NCI-H146 treated with DMSO at 0.1 percent for 48 hours (cell line): ENCODE data around the gene ARFIP1.
"Not testable (repeated sequence)": the region's sequence is repeated elsewhere in the genome, so short reads cannot be mapped to it uniquely, and the experiment has no call there.

ENCODE experiments used
- DNase-seq: peaks from one replicate; lab custom pipeline; 2025; ENCODE audit not compliant: unreplicated experiment; lab: John Stamatoyannopoulos, UW

The ARFIP1 gene, protein sequence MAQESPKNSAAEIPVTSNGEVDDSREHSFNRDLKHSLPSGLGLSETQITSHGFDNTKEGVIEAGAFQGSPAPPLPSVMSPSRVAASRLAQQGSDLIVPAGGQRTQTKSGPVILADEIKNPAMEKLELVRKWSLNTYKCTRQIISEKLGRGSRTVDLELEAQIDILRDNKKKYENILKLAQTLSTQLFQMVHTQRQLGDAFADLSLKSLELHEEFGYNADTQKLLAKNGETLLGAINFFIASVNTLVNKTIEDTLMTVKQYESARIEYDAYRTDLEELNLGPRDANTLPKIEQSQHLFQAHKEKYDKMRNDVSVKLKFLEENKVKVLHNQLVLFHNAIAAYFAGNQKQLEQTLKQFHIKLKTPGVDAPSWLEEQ

DNA sequence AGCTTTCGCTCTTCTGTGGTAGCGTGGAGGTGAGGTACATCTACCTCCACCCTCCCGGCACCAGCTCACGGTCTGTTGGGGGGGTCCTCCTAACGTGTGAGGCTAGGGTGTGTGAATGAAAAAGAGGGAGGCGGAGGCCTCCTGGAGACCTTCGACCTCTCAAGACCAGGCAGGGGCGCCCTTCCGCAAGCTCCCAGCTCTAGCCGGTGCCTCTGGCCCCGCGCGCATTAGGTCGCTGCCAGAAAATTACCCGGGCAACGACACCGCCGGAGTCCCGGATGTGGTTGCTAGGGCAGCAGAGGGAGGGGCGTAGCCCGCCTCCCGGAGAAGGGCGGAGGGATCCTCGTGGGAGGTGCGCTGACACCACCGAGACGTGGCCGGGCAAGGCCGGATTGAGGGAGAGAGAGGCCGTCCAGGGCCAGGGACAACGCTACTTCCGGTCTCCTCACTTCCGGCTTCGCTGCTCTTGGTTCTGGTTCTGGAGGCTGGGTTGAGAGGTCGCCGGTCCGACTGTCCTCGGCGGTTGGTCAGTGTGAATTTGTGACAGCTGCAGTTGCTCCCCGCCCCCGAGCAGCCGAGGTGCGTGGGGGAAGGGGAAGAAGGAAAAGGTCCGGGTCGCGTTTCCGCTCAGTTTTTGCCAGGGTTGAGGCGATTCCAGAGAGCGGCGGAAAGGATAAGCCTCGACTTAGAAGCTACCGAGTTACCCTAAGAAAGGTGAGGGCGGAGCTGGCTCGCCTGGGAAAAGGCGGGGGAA lies at the start of gene ARFIP1, which contains the start of gene TIGD4:
TSS of gene ARFIP1 (plus strand) at position 442 of the 754 bp plus-strand sequence. CDS start 49,680 bp downstream, outside the sequence.
TSS of gene TIGD4 (minus strand) at position 218 of the 754 bp plus-strand sequence. CDS start 8,726 bp downstream, outside the sequence.
- peak; percentile 82 for DNase-seq

DNA sequence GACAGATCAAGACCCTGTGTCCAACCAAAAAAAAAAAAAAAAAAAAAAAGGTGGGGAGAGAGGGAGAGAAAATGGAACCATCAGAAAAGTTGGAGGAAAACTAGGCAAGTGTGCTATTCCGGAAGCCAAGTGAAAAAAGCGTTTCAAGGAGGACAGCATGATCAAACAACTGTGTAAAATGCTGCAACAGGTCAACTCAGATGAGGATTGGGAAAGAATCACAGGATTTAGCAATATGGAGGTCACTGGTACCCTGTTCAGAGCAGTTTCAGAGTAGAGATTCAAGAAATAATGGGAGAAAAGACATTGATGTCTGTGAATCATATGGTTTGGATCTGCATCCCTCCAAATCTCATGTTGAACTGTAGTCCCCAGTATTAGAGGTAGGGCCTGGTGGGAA lies 47.8 kb upstream of the ARFIP1 start:
- no peak for DNase-seq

DNA sequence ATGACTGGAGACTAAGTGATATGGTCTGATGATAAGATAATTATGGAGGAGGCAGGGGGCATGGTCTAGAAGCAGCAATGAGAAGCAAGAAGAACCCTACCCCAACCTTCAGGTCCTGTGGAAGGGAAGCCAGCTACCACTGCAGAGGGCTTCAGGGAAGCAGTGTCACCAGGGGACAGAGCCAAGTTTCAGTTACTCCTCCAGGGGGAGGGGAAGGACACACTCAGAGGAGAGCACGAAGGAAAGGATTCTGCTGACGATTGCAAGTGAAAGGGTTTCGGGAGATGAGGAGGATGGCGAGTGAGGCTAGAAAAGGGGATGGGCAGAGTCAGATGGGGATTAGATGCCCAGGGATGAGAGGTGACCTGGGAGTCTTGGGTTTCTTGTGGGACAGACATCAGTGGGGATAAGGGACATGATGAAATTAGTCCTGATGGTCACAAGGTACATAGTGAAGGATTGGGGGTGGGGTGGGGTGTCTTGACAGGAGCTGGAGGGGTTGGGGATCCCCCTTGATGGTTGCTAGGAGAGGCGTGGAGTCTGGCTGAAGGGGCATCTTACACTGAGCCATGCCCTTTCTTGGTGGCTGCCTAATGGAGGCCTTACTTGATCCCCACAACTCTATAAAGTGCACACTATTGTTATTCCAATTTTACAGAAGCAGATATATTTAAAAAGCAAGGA lies 45.6 kb upstream of the ARFIP1 start:
- DNase-seq: no peak

- no peak for DNase-seq
These were observed 45.1 kb upstream of the ARFIP1 start for GRCh38 chr4:152734699-152735050.

DNA sequence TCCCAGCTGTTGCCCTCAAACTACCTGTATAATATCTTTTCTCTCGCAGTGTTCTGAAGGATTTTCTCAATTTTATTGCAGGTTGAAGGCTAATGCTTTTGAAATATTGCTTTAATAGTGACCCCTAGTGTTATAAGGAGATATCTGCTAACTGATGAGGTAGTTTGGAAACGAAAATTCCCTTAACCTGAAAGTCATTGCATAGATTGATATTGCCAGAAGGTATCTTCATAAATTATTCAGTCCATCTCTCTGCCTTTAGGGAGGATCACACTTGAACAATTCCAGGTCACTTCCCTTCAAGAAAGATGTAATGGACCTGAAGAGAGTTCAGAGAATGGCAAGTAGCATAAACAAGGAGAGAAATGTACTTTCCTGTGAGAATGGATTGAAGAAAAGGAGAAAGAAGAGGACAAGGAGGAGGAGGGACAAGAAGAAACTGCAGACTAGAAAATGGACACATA lies 44.3 kb upstream of the ARFIP1 start:
- DNase-seq: no peak

GRCh38 chr4:152735906-152736305 lies 43.8 kb upstream of the ARFIP1 start:
- DNase-seq: no peak

DNA sequence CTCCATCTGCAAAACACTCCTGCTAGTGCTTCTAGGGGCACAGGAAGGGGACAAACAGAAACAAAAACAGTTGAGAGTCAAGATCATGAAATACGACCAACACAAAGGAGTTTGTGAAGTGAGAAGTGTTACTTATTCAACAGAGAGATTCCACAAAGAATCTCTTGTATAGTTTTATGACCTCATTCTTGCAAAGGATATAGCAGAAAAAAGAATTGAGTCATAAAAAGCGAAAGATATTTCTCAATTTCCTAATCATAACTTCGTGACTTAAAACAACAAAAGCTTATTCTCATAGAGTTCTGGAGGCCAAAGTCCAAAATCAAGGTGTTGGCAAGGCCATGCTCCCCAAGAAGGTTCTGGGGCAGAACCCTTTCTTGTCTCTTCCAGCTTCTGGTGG lies 40.9 kb upstream of the ARFIP1 start:
- DNase-seq: no peak

- no peak for DNase-seq
These were observed 32.3 kb upstream of the ARFIP1 start for GRCh38 chr4:152747444-152747843.

GRCh38 chr4:152748619-152749018 lies 31.1 kb upstream of the ARFIP1 start:
- no peak for DNase-seq

GRCh38 chr4:152763796-152764195 lies 16.0 kb upstream of the ARFIP1 start:
- no peak for DNase-seq

GRCh38 chr4:152765069-152765737 lies 14.6 kb upstream of the ARFIP1 start:
- DNase-seq: not testable (repeated sequence)

- no peak for DNase-seq
These were observed 7.8 kb upstream of the ARFIP1 start for GRCh38 chr4:152771741-152772533.

DNA sequence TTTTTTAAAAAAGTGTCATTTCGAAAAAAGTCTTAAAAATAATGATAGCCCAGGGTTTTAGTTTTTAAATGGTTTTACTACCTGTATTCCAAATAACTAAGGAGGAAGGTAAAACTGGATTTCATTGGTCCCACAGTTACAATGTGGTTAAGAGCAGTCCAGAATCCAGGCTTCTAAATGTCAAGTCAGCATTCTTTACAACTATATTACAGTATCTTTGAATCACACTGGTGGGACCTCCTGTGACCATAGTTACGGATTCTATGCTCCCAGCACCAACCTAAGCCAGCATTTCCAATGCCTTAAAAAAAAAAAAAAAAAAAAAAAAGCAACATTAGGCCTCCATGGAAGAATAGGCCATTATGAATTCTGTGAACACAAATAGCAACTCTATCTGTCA lies 6.4 kb upstream of the ARFIP1 start:
- DNase-seq: no peak

- no peak for DNase-seq
These were observed 5.8 kb upstream of the ARFIP1 start for GRCh38 chr4:152773953-152774352.

DNA sequence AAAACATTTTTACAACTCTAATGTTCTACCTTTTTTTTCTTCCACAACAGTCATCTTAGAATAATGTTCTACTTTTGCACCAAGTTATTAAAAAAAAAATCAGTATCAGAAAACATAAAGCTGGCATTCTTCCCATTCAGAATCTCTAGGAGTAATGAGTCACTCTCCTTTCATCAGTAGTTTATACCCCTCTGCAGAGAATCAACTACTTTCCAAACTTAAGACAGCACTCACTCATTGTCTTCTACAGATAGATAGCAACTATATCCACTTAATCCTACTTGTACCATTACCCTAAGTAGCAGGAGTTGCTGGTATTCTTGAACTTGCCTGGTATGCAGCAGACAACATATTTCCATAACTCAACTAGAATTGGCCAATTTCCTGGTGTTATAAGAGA lies 3.4 kb upstream of the ARFIP1 start:
- DNase-seq: no peak

DNA sequence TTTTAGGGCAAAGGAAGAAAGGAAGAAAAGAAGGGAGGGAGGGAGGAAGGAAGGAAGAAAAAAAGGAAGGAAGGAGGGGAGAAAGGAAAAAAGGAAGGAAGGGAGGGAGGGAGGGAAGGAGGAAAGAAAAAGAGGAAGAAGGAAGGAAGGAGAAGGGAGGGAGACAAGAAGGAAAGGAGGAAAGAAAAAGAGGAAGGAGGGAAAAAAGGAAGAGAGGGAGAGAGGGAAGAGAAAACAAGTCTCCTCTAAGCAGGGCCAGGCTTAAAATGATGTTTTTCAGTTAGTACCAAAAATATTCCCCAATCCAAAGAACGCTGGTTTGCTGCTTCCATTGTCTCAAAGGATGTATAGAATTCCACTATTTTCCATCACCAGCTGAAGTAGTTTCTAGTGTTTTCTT lies 2.3 kb upstream of the ARFIP1 start:
- no peak for DNase-seq

DNA sequence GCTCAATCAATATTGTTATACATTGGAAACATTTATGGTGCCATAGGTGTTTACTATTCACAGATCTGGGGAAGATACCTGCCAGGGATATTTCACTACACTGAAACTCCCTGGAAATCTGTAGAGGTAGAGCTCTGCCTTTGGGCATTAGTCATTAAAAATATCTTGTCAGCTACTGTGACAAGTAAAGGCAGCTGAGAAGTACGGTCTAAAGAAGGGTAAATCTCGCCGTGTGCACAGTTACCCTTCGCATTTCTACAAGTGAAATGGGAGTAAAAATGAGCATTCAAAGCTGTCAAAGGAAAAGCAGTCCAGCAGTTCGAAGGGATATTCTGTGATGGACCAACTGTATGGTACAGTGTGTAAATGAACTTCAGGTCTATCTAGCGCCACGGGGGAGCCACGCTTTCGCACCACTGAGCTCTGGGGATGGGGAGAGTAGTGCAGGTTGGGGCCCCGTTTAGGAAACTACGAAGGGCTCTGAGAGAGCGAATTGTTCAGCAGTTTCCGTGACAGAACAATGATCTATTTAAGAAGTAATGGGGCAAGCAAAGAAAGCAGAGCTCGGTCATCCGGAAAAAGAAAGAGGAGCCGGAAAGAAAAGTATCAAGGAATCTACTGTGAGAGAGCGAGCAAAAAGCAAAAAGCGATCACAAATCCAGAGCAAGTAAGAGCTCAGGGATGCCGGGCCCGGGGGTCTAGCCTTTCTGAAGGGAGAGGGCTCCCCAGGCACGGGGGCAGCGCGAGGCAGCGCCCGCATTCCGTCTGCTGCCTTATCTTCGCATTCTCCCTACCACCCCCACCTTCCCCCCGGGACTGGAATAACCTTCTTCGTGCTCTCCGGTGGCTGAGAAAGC lies 870 bp upstream of the ARFIP1 start:
- peak; percentile 19 for DNase-seq

DNA sequence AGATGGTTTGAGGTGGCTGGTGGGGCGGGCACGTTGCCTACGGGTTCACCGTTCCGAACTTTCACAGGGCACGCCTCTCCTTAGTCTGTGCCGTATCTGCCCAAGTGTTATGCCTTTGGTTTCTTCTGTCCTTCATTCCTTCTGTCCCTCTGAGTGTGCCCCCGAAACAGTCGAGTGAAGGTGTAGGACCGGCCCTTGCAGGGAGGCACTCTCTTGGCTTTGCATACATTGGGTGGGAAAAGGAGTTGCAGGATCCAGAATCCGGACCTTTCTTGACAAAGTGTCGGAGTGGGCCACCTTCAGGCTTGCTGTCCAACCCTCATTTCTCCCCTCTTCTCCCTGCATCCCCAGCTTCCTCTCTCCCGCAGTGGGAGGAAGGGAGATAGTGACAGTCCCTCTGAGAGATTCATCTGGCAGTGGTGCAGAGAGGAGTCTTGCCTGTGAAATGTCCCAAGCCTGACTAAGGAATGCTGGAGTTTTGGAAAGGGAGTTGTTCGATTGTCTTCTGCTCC lies 569 bp downstream of the ARFIP1 start:
- no peak for DNase-seq
